NCI-H1436 treated with DMSO at 0.1 percent for 48 hours (cell line): ENCODE results near the gene MECP2.

ENCODE experiments used
- DNase-seq: peaks from one replicate; lab custom pipeline; 2025; lab: John Stamatoyannopoulos, UW

MECP2 gene

DNA sequence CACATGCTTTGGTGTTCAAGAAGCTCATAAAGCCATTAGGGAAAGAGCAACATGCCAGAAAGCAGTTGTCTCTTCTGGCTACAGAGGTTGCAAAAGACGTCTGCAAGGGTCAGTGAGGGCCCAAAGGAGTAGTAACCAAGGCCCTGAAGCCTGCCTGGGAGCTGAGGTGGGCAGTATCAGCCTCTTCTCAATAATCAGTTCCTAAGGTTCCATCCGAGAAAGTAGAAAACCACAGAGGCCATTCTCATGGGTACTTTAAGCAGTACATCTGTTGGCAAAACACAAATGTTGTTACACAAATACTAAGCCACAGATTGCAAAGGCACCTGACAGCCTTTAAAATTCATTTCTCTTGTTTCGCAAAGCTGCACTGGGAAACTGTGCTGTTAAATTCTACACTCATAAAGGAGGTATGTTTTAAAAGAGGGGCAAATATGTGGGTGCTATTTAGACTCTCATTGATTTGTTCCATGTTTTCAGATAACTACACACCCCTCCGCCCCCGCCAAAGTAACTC lies 37.7 kb downstream of the MECP2 start:
- no peak for DNase-seq

GRCh38 chrX:154059231-154059630 lies 38.3 kb downstream of the MECP2 start:
- DNase-seq = no peak

DNA sequence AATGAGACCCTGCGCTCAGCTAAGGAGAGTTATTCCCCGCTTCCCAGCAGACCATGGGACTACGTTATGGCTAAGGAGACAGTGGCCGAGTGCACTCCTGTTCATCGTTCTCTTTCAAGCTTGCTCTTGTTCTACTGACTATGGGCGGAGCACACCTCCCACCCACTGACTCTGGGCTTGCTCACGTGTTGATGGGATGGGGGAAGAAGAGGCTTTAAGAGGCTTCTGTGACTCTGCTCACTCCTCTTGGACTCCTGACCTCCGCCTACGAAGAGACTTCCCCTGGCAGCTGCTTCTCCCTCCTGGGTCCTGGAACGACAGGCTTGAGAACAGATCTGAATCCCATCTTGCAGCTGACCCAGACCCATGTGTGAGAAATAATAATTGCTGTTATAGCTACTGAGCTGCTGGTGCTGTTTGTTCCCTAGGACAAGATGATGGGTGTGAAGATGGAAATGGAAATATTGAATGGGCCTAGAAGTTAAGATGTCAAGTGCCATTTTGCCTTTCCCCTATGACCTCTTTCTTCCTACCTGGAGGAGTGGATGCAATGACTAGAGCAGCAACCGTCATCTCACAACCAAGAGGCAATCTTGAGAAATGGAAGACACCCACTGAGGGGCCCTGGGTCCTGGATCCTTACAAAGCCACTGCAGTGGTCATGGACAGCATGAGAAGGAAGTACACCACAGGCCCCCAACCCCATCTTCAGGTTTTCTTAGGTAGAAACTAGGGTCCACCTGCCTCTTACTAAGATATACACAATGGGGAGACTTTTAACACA lies 39.1 kb downstream of the MECP2 start:
- DNase-seq = no peak

- DNase-seq = no peak
Measured at GRCh38 chrX:154057791-154058190, 39.7 kb downstream of the MECP2 start.

- no peak for DNase-seq
Measured at GRCh38 chrX:154056770-154057241, 40.7 kb downstream of the MECP2 start.

- DNase-seq = peak; percentile 0
Measured at GRCh38 chrX:154051201-154051810, 46.2 kb downstream of the MECP2 start.

DNA sequence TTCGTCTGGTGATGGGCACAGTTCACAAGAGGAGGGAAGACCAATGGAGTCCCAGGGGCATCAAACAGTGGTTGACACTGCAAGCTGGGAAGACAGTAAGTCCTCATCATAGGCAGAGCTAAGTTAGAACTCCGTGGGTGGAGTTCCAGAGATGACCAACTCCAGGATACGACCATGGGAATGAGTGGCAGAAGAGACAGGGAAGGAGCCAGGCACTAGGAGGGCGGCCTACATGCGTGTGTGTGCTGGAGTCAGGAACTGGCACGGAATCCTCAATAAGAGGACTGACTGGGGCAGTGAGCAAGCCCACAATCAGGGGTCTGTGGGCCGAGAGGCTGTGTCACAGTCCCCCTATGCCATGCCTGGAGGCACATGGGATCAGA lies 47.4 kb downstream of the MECP2 start:
- DNase-seq = no peak

DNA sequence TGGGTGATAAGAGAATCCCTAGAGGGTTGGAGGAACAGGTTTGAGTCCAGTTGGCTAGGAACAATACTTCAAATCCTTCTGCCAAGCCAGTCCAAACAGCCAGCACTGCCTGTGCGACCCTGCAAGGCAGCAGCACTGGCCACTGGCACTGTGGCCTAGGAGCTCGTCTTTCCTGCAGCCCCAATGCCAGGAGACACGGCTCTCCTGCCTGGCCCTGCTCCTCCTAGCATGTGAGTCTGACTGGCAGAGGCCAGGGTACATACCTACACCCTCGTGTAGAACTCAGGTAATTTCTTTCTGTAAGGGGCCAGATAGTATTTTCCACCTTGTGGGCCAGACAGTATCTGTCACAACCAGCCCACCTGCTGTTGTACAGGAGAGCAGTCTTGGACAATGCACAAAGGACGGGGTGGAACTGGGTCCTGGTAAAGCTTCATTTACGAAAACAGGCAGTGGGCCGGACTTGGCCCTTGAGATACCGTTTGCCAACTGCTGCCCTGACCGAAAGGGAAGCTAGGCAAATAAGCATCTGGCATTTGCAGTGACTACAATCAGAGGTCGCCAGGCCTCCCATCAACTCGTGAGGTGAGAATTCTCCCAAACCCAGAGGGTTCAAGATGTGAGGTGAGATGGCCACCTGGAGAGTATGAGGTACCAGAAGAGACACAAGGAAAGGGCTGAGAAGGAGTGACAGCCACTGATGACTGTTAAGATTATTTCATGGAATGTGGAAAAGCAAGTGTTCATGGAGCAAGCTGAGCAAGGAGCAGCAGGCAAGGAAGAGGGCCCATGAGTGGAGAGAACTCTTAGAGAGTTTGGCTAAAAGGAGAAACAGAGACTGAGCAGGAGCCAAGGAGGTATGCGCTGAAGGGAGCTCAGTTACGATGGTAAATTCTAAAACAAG lies 48.1 kb downstream of the MECP2 start:
- DNase-seq = no peak

- DNase-seq = no peak
Measured at GRCh38 chrX:154048398-154048797, 49.1 kb downstream of the MECP2 start.

DNA sequence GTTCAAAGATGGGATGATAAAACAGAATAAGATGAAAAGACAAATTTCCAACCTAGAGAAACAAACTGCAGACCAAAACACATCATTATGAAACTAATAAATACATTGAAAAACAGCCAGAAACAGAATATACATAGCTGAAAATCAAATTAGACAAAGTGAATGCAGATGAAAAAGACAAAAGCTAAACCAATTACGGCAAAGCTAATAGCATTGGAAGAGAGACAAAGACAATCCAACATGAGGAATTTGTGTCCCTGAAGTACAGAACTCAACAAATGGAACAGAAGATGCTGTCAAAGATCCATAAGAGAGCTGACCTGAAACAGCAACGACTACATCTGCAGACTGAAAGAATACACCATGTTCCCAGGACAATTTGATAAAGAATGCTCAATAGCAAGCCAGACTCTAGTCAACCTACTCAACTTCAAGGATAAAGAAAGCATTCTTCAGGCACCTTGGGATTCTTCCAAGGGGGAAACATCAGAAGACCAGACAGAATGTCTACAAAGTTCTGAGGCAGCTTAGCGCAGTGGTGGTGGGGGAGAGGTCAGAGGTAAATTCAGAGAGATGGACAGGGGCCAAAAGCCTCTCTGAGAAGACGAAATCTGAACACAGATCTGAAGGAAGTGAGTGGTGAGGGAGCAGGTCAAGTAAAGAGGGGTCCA lies 50.4 kb downstream of the MECP2 start:
- no peak for DNase-seq

- no peak for DNase-seq
Measured at GRCh38 chrX:154046031-154046781, 51.3 kb downstream of the MECP2 start.

GRCh38 chrX:154044091-154044490 lies 53.4 kb downstream of the MECP2 start:
- no peak for DNase-seq

DNA sequence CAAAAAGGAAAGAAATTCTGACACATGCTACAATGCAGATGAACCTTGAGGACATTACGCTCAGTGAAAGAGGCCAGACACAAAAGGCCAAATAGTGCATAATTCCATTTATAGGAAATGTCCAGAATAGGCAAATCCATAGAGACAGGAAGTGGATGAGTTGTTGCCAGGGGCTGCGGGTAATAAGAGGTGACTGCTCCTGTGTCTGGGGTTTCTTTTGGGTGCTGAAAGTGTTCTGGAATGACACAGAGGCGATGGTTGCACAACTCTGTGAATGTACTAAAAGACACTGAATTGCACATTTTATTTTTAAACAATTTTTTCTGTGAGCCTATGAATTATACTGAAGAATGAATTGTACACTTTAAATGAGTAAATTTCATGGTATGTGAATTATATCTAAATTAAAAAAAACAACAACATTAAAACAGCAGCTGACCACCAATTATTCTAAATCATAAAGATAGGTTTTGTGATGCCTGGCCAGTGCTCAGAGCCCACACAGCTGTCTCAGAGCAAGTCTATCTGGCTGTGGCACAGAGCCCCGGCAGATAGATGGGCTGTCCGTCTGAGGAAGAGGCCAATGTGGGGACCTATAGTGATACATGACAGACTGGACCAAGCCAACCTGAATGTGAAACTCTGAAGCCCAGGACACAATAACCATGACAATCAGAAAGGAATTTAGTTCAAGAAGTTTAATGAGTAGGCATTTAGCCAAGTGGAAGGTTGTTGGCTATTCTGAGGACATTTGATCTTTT lies 54.3 kb downstream of the MECP2 start:
- no peak for DNase-seq

DNA sequence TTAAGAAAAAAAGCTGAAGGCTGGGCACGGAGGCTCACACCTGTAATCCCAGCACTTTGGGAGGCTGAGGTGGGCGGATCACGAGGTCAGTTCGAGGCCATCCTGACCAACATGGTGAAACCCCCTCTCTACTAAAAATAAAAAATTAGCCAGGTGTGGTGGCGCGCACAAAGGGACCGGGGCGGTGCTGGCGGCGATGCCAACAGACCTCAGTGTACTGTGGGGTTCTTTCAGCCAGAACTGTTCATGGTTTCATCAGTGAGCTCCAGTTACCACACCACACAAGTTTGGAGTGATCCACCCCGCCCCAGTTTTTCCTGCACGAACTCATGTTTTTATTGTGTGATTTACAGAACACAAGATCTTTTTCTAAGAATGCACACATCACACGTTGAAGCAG lies 56.7 kb downstream of the MECP2 start:
- no peak for DNase-seq

DNA sequence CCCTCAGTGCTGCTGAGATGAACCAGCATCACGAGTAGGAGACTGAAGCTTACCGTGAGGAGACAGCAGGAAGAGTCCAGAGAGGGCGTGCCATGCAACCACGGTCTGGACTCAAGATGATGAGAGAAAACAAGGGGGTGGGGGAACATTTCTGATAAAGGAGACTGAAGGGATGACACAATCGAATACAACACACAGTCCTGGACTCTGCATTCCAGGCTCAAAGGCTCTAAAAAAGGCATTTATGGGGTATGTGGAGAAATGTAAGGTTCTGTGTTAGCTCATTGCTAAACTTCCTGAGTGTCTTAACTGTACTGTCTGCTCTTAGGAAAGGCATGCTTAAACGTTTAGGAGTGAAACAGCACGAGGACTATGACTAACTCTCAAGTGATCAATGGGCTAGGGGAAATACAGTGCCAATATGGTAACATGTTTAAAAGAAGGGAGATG lies 57.2 kb downstream of the MECP2 start:
- no peak for DNase-seq

DNA sequence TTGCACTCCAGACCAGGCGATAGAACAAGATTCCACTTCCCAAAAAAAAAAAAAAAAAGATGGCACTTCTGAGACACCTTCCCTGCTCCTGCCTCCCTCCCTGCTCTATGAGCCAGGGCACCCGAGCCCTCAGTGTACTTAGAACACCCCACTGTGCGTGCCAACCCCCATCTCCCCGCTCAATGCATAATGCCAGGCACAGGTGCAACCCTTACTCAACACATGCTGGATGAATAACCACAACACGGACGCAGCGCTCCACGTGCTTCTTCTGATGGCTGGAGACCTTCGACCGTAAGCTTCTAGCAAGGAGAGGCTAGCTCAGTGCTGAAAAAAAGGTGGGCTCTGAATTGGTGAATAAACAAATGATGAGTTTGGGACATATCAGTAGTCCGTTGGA lies 57.9 kb downstream of the MECP2 start:
- no peak for DNase-seq

DNA sequence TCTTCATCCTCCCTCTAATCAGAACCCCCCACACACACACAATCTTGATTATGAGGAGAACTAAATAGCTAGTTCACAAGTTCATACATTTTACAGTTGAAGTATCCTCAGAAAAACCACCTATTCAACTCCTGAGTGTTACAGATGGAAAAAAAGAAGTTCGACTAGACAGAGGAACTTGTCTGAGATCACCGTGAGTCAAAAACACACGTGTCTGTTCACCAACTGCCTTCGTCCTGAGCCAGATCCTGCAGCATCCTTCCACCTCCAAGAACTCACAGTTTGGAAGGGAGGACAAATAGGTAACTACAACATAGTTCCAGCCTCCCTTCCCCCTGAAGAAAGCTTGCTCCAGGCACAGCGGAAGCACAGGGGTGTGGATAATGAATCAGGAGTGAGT lies 58.9 kb downstream of the MECP2 start:
- no peak for DNase-seq

- DNase-seq = no peak
Measured at GRCh38 chrX:154037754-154038153, 59.8 kb downstream of the MECP2 start.

- no peak for DNase-seq
Measured at GRCh38 chrX:154036513-154036912, 61.0 kb downstream of the MECP2 start.

GRCh38 chrX:154033848-154034247 lies 63.7 kb downstream of the MECP2 start:
- no peak for DNase-seq
